H9 (cell line): ENCODE data around the gene ABCB6. TPM values are rescaled to one million over a fixed set of nuclear protein-coding genes. Genes with fewer than 3 reads are reported as not detected.

Source experiments
- DNase-seq: peaks from one replicate; pipeline ENCODE4 v3.0.0-alpha.2; 2017
- H2AFZ ChIP-seq: one replicate; pipeline ENCODE4 v1.6.1; 2013; ENCODE audit warnings: mild to moderate bottlenecking, low read length, control low read depth, moderate library complexity
- H2AK5ac ChIP-seq: 2 replicates; pipeline ENCODE4 v1.6.1; 2013; ENCODE audit warnings: low read length, control low read depth, mixed read lengths; ENCODE audit not compliant: insufficient read length
- H2BK120ac ChIP-seq: one replicate; pipeline ENCODE4 v1.6.1; 2013; ENCODE audit warnings: low read depth, mild to moderate bottlenecking, low read length, control low read depth, inconsistent platforms; ENCODE audit not compliant: poor library complexity, severe bottlenecking
- H2BK12ac ChIP-seq: 2 replicates; pipeline ENCODE4 v1.6.1; 2013; ENCODE audit warnings: low read length, control low read depth, mixed read lengths, low read depth; ENCODE audit not compliant: insufficient read length
- H2BK15ac ChIP-seq: 2 replicates; pipeline ENCODE4 v1.6.1; 2013; ENCODE audit warnings: low read depth, low read length, control low read depth
- H2BK20ac ChIP-seq: one replicate; pipeline ENCODE4 v1.6.1; 2013; ENCODE audit warnings: low read depth, mild to moderate bottlenecking, low read length, control low read depth, inconsistent platforms; ENCODE audit not compliant: poor library complexity, severe bottlenecking
- H2BK5ac ChIP-seq: 2 replicates; pipeline ENCODE4 v1.6.1; 2013; ENCODE audit warnings: low read length, control low read depth, mixed read lengths; ENCODE audit not compliant: insufficient read length
- H3K14ac ChIP-seq: 2 replicates; pipeline ENCODE4 v1.6.1; 2013; ENCODE audit warnings: low read length, control low read depth; ENCODE audit not compliant: insufficient read depth
- H3K18ac ChIP-seq: 2 replicates; pipeline ENCODE4 v1.6.1; 2013; ENCODE audit warnings: low read depth, mild to moderate bottlenecking, mixed read lengths, low read length, control low read depth; ENCODE audit not compliant: insufficient read length
- H3K23ac ChIP-seq: 2 replicates; pipeline ENCODE4 v1.6.1; 2013; ENCODE audit warnings: low read length, control low read depth, mixed read lengths, low read depth; ENCODE audit not compliant: insufficient read length
- H3K23me2 ChIP-seq: 2 replicates; pipeline ENCODE4 v1.6.1; 2013; ENCODE audit warnings: low read depth, mild to moderate bottlenecking, mixed read lengths, low read length, control low read depth; ENCODE audit not compliant: insufficient read length, poor library complexity, severe bottlenecking
- H3K27ac ChIP-seq: 2 replicates; pipeline ENCODE4 v1.5.1; 2013; ENCODE audit warnings: low read length, control low read depth, mixed read lengths, low read depth; ENCODE audit not compliant: insufficient read length
- H3K27me3 ChIP-seq: 2 replicates; pipeline ENCODE4 v1.6.1; 2013; ENCODE audit warnings: low read length, control low read depth, inconsistent platforms; ENCODE audit not compliant: insufficient read depth
- H3K4ac ChIP-seq: 2 replicates; pipeline ENCODE4 v1.6.1; 2013; ENCODE audit warnings: low read depth, mild to moderate bottlenecking, control low read depth, inconsistent platforms, low read length, moderate library complexity
- H3K4me1 ChIP-seq: 2 replicates; pipeline ENCODE4 v1.6.1; 2013; ENCODE audit warnings: low read length, control low read depth, inconsistent platforms; ENCODE audit not compliant: insufficient read depth
- H3K4me2 ChIP-seq: 2 replicates; pipeline ENCODE4 v1.6.1; 2013; ENCODE audit warnings: low read length, control low read depth, mixed read lengths; ENCODE audit not compliant: insufficient read length, insufficient read depth
- H3K56ac ChIP-seq: 2 replicates; pipeline ENCODE4 v1.6.1; 2013; ENCODE audit warnings: low read depth, mild to moderate bottlenecking, mixed read lengths, low read length, control low read depth; ENCODE audit not compliant: insufficient read length
- H3K79me1 ChIP-seq: 2 replicates; pipeline ENCODE4 v1.6.1; 2013; ENCODE audit warnings: low read depth, mild to moderate bottlenecking, moderate library complexity, low read length, control low read depth, inconsistent platforms; ENCODE audit not compliant: insufficient read depth, poor library complexity, severe bottlenecking
- H3K79me2 ChIP-seq: 2 replicates; pipeline ENCODE4 v1.6.1; 2013; ENCODE audit warnings: low read length, control low read depth, inconsistent platforms; ENCODE audit not compliant: insufficient read depth
- H3K9ac ChIP-seq: 2 replicates; pipeline ENCODE4 v1.6.1; 2013; ENCODE audit warnings: low read length, control low read depth, mixed read lengths; ENCODE audit not compliant: insufficient read length; ENCODE audit errors: extremely low read depth
- H3K9me3 ChIP-seq: one replicate; pipeline ENCODE4 v1.6.1; 2013; ENCODE audit warnings: low read depth, low read length, inconsistent platforms; ENCODE audit not compliant: control insufficient read depth
- H3T11ph ChIP-seq: one replicate; pipeline ENCODE4 v1.6.1; 2013; ENCODE audit warnings: mild to moderate bottlenecking, low read length, control low read depth, inconsistent platforms
- H4K20me1 ChIP-seq: one replicate; pipeline ENCODE4 v1.6.1; 2013; ENCODE audit not compliant: control insufficient read depth, insufficient read length, insufficient read depth
- H4K5ac ChIP-seq: 2 replicates; pipeline ENCODE4 v1.6.1; 2013; ENCODE audit warnings: low read depth, mild to moderate bottlenecking, mixed read lengths, low read length, control low read depth; ENCODE audit not compliant: insufficient read length
- H4K8ac ChIP-seq: replicated peaks from 2 replicates; pipeline ENCODE4 v1.6.1; 2013; ENCODE audit warnings: low read length, control low read depth, mixed read lengths, low read depth; ENCODE audit not compliant: insufficient read length
- H4K91ac ChIP-seq: 2 replicates; pipeline ENCODE4 v1.6.1; 2013; ENCODE audit warnings: low read depth, mild to moderate bottlenecking, moderate library complexity, mixed read lengths, low read length, control low read depth; ENCODE audit not compliant: insufficient read length
- H3K27ac Mint-ChIP-seq, 3 experiments: 2 replicates in 2 of 3; 3 replicates in 1 of 3; pipeline ENCODE4 v1.8.0; 2020 to 2021; ENCODE audit warnings: mixed read lengths in 3 of 3, mild to moderate bottlenecking in 1 of 3, moderate library complexity in 1 of 3
- H3K27me3 Mint-ChIP-seq: 2 replicates; pipeline ENCODE4 v1.8.0; 2021; ENCODE audit warnings: low read depth, mild to moderate bottlenecking, moderate library complexity, mixed read lengths
- H3K36me3 Mint-ChIP-seq, 3 experiments: 2 replicates in 2 of 3; 3 replicates in 1 of 3; pipeline ENCODE4 v1.8.0; 2020 to 2021; ENCODE audit warnings: low read depth in 3 of 3, mixed read lengths in 3 of 3; ENCODE audit not compliant: insufficient read depth in 1 of 3
- H3K4me1 Mint-ChIP-seq, 2 experiments: 2 replicates each; pipeline ENCODE4 v1.8.0; 2020; ENCODE audit warnings: mixed read lengths in 2 of 2
- H3K4me3 Mint-ChIP-seq, 2 experiments: 2 replicates in 1 of 2; 3 replicates in 1 of 2; pipeline ENCODE4 v1.8.0; 2020 to 2021; ENCODE audit warnings: mild to moderate bottlenecking in 2 of 2, mixed read lengths in 2 of 2, moderate library complexity in 1 of 2
- H3K9me3 Mint-ChIP-seq, 2 experiments: 2 replicates in 1 of 2; 3 replicates in 1 of 2; pipeline ENCODE4 v1.8.0; 2020; ENCODE audit warnings: mild to moderate bottlenecking in 2 of 2, mixed read lengths in 2 of 2, moderate library complexity in 1 of 2
- WGBS: extraction: QIAGEN DNeasy Blood & Tissue Kit; methylation state at CpG from one replicate; pipeline ENCODE4 v1.1.7; 2013; ENCODE audit warnings: missing lambda C conversion rate, low lambda C conversion rate, mixed read lengths; ENCODE audit not compliant: insufficient read length; ENCODE audit errors: extremely low coverage; 5-methylcytosine and 5-hydroxymethylcytosine counted together
- total RNA-seq: library from RNA; stranded (reverse); gene quantifications from 2 replicates; pipeline ENCODE4 v1.2.1, GENCODE V29; 2021
- TF ChIP-seq, protein P1 (sequence below): fragments of 200-600 bp; sonication (generic); conservative IDR thresholded peaks from 3 replicates; pipeline ENCODE4 v1.8.0; 2021; ENCODE audit warnings: antibody characterized with exemption, mild to moderate bottlenecking

ABCB6 gene
- total RNA-seq, 1 experiment from 2014 or later, result 46.4 TPM

DNA sequence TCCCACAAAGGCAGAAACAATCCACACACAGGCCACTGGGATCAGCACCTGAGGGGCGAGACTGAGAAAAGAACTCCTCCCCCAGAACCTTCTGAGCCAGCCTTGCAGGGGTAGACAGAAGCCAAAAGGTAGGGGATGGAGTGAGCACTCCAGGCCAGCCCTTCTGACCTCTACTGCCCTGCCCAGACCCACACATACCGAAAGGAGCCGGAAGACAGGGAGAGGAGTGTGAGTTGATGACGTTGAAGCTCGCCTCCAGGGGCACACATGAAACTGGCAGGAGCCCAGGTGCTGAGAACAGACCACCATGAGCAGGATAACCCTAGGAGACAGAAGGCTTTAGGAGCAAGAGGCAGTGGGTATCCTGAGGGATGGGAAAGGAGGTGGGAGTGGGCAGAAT, 50.8 kb downstream of the ABCB6 start:
- Histone ChIP-seq H3K27ac (no peak overlapping the region), H3K23ac (no peak overlapping the region), H3K56ac (no peak overlapping the region), H3K18ac (no peak overlapping the region), H2BK20ac (no peak overlapping the region), H2BK12ac (no peak overlapping the region), H3K23me2 (peaks cover 2% of the 10 kb centered on the region), H2BK15ac (no peak overlapping the region), H3K4me1 (no peaks in the 10 kb centered on the region), H3K4ac (no peak overlapping the region), H3T11ph (no peak overlapping the region), H3K14ac (no peak overlapping the region), H4K20me1 (no peaks in the 10 kb centered on the region), H4K8ac (no peak overlapping the region), H4K5ac (no peak overlapping the region), H3K79me2 (no peaks in the 10 kb centered on the region), H3K79me1 (no peaks in the 10 kb centered on the region), H2AFZ (no peak overlapping the region), H2BK120ac (no peak overlapping the region), H2AK5ac (no peak overlapping the region), H2BK5ac (no peak overlapping the region), H3K4me2 (no peak overlapping the region), H3K9ac (no peak overlapping the region), H3K9me3 (no peaks in the 10 kb centered on the region), H3K27me3 (no peaks in the 10 kb centered on the region), H4K91ac (no peak overlapping the region)
- Mint-ChIP-seq H3K4me1 (peaks cover 0 to 4% of the 10 kb centered on the region in 2 experiments; a peak in 1 of 4 replicates), H3K4me3 (no peak overlapping the region), H3K27ac (no peak overlapping the region), H3K9me3 (no peaks in the 10 kb centered on the region; a peak in 1 of 5 replicates), H3K27me3 (peaks cover 7% of the 10 kb centered on the region), H3K36me3 (peaks cover 4 to 11% (median 5%) of the 10 kb centered on the region in 3 experiments; a peak in 4 of 7 replicates)
- TF ChIP-seq, protein P1, sequence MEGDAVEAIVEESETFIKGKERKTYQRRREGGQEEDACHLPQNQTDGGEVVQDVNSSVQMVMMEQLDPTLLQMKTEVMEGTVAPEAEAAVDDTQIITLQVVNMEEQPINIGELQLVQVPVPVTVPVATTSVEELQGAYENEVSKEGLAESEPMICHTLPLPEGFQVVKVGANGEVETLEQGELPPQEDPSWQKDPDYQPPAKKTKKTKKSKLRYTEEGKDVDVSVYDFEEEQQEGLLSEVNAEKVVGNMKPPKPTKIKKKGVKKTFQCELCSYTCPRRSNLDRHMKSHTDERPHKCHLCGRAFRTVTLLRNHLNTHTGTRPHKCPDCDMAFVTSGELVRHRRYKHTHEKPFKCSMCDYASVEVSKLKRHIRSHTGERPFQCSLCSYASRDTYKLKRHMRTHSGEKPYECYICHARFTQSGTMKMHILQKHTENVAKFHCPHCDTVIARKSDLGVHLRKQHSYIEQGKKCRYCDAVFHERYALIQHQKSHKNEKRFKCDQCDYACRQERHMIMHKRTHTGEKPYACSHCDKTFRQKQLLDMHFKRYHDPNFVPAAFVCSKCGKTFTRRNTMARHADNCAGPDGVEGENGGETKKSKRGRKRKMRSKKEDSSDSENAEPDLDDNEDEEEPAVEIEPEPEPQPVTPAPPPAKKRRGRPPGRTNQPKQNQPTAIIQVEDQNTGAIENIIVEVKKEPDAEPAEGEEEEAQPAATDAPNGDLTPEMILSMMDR, result no peak
- no CpG with 5 or more reads among the region's 5 CpGs for WGBS
- DNase-seq, result no peak
